ENCODE data around the gene CDH4.

Gene CDH4

DNA sequence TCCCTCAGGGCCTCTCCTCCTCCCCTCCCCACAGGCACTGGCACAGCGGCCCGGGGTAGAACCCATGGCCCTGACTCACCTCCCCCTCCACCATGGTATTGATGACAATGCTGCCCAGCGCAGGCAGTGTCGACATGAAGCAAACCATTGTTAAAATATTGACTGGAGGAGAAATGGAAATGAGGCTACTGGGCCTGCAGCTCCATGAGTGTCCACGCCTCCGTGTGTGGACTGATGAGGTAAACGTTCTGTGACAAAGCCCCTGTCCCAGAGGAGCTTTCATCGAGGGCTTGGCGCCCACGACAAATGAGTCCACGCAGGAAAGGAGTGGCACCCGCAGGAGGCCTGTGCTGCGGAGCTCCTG lies 410.9 kb downstream of the CDH4 start:
- DNase-seq: no peak

- no peak for DNase-seq
Observed at GRCh38 chr20:61663521-61664425, 411.7 kb downstream of the CDH4 start.

DNA sequence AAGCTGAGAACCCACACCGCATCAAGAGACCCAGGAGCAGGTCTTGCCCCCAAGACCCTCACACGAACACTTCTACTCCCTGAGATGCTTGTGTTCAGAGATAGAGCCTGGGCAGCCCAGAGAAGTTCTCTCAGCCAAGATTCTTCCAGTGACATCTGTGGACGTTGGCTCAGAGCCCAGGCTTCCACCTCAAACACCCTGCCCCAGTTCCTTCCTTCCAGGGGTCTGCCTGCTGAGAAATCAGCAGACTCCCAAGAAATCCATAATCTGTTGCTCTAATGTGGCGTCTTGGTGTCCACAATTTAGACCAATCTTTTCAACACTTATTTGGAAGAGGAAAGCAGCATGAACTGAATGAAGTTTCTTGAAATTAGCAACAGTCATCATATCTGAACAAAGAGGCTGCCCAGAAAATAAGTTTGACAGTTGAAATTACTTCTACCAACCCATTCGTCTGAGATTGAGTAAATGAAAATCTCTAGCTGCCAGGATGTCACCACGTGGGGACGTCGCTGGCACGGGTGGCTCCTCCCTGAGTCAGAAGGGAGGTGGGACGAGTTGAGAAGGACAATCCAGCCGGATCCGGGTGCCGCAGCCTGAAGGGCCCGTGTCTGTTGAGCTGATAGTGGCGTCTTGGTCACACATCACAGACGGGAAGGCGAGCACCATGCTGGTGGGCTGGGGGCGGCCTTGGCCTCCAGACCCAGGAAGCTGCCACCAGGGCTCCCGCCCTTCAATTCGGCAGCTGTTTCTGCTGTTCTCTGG lies 412.7 kb downstream of the CDH4 start:
- DNase-seq: no peak

- DNase-seq: no peak
Observed at GRCh38 chr20:61665528-61666470, 413.7 kb downstream of the CDH4 start.

GRCh38 chr20:61666471-61666832 lies 414.4 kb downstream of the CDH4 start:
- DNase-seq: no peak

DNA sequence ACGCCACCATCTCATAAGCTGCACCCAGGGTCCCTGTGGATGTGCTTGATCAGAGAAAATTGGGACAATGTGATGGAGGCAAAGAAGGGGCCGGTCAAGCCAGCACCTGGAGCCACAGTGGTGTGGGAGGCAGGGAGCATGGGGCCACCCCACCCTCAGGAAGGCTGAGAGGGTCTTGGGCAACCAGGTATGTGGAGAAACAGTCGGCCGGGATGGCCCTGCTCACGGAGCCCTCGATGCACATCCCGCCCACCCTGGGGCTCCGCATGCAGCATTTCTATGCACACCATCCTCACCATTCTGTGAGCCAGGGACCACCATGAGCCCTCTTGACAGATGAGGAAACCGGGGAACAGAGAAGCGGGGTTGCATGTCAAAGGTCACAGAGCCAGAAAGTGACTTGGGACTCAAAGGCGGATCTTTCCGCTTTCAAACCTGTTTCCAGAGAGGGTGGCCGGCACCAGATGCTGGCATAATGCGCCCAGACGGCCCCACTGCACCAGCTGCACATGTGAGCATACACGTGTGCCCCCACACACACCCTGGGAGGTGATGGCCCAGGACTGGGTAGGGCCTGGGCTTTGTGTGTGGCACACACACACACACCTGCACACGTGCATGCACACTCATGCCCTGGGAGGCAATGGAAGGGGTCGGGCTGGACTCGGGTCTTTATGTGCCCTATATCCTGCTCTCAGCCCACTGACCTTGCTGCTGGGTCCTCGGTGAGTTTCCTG lies 415.2 kb downstream of the CDH4 start:
- DNase-seq: no peak

DNA sequence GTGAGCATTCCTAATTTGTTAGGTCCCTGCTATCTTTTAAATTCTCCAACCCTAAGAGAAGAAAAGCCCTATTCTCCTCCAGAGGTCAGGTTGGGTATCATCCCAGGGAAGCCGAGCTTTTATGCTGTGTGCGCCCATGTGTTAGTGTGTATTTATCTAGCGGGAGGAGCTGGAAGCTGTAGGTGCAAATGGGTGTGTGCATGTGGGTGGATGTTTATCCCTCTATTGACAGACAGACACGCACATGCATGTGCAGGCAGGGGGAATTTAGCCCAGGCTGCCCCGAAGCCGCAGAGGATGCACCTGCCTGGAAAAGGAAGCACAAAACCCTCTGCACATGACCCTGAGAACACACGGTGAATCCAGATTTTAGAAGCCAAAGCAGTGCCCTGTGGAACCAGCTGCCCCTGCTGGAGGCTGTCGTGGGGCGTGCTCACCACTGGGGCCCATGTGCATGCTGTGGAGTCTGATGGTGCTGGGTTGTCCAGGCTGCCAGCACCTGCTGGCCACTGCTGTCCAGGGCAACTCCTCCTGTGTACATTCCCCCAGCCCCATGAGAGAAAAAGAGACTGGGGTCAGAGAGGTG lies 416.1 kb downstream of the CDH4 start:
- DNase-seq: no peak

- DNase-seq: no peak
Observed at GRCh38 chr20:61668771-61669503, 416.9 kb downstream of the CDH4 start.

DNA sequence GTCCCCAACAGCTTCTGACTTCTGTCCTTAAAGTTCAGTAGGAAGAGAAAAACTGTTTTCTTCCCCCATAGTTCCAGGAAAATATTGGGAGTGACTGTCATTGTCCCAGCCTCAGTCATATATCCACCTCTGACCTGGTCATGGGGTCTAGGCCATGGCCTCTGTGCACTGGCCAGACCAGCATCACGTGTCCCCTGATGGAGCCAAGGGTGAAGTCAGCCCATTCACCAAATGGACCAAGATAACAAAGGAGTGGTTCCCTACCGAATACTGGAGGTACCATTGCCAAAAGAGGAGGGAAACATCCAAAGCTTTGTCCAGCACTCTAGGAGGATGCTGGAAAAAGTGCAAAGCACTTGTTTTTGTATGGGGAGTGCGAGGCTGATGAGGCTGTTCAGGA lies 418.2 kb downstream of the CDH4 start:
- DNase-seq: no peak

GRCh38 chr20:61671559-61671958 lies 419.5 kb downstream of the CDH4 start:
- DNase-seq: no peak

- no peak for DNase-seq
Observed at GRCh38 chr20:61673152-61673847, 421.2 kb downstream of the CDH4 start.

GRCh38 chr20:61674121-61674520 lies 422.1 kb downstream of the CDH4 start:
- DNase-seq: no peak

- DNase-seq: no peak
Observed at GRCh38 chr20:61674688-61675087, 422.6 kb downstream of the CDH4 start.

GRCh38 chr20:61677928-61678327 lies 425.9 kb downstream of the CDH4 start:
- no peak for DNase-seq

DNA sequence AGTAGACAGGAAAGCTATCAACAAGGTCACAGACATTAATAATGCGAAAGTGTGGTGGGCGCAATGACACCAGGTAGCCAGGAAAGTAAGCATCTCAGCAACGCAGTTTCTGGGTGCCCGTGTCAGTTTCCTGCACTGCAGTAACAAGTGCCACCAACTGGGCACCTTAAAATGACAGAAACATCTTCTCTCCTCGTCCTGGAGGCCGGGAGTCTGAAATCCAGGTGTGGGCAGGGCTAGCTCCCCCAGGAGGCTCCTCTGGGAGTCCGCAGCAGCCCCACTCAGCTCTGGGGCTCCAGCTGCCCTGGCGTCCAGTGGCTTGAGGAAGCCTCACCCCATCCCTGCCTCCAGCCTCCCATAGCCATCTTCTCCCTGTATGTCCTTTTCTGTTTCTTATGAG lies 426.4 kb downstream of the CDH4 start:
- DNase-seq: no peak

GRCh38 chr20:61679473-61679872 lies 427.4 kb downstream of the CDH4 start:
- DNase-seq: no peak

GRCh38 chr20:61680096-61680495 lies 428.0 kb downstream of the CDH4 start:
- DNase-seq: no peak

- DNase-seq: no peak
Observed at GRCh38 chr20:61682114-61682995, 430.3 kb downstream of the CDH4 start.

GRCh38 chr20:61682996-61683681 lies 431.1 kb downstream of the CDH4 start:
- DNase-seq: no peak
